BJ (cell line): ENCODE data around the gene EVC2. TPM values are rescaled to one million over a fixed set of nuclear protein-coding genes. Genes with fewer than 3 reads are reported as not detected.

Source experiments
- CTCF ChIA-PET: fragments of 350-600 bp; formaldehyde crosslinking; extraction: SDS; loops from one replicate; lab custom pipeline; 2021; ENCODE audit warnings: antibody characterized with exemption, inconsistent platforms; lab: Yijun Ruan, JAX
- POLR2A ChIA-PET: fragments of 300-600 bp; sonication (Branson Sonifier 250); formaldehyde crosslinking; extraction: SDS; loops from one replicate; lab custom pipeline; 2021; ENCODE audit warnings: antibody characterized with exemption; lab: Charles Lee
- DNase-seq: peaks from one replicate; pipeline ENCODE4 v3.0.0-alpha.2; 2011; ENCODE audit warnings: low read depth
- H3K27me3 ChIP-seq: 2 replicates; pipeline ENCODE4 v1.6.0; 2011; ENCODE audit warnings: low read length; ENCODE audit not compliant: control insufficient read depth, insufficient read depth
- H3K36me3 ChIP-seq: 2 replicates; pipeline ENCODE4 v1.5.1; 2011; ENCODE audit warnings: low read length; ENCODE audit not compliant: control insufficient read depth, insufficient read depth
- H3K4me3 ChIP-seq: 2 replicates; pipeline ENCODE4 v1.5.1; 2011; ENCODE audit warnings: low read depth, mild to moderate bottlenecking, control low read depth, low read length
- CTCF ChIP-seq: IDR thresholded peaks from 2 replicates; pipeline ENCODE4 v1.5.1; 2011; ENCODE audit warnings: low read depth, mild to moderate bottlenecking, control low read depth, inconsistent platforms, low read length, moderate library complexity; ENCODE audit not compliant: insufficient read depth
- polyA plus RNA-seq: library from polyadenylated mRNA; depleted of rRNA; stranded (reverse); fragments of >200 nt; gene quantifications from 2 replicates; pipeline ENCODE4 v1.2.3, GENCODE V29; 2011

EVC2 gene
- polyA plus RNA-seq, 1 experiment, result 2.2 TPM

DNA sequence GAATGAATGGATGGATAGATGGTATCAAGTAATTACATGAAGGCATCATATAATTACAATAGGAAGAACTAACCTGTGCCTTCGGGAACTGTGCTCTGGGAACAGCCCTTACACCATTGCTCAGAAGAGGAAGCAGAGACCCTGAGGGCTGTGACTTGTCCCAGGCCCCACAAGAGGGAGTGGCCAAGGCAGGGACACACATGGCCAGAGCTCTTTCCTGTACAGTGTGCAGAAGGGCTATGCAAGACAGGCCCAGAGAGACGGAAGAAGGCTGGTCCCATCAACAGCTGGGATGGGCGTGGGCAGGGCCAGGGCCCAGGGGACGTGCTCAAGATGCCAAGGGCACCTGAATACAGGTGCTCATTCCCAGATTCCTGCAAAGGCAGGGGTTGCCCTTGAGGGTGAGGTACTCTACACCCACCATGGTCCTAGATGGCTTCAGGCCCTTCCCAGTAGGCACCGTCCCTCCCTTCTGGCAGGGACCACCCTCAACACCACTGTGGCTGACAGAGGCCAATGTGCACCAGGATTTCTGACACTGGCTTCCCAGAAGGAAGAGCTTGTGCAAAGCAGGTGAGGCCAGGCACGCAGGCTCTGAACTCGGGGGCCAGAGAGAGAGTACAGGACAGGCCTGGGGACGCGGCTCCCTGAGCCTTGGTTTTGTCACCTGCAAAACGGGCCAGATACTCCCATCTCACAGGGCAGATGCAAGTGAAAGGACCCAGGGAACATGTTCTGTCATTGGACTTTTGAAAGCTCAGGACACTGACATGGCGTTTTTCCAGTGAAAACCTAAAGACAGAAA is 1.7 kb downstream of the EVC2 start:
- DNase-seq, result no peak
- ChIA-PET CTCF (interaction anchor here (1.2 to 1.4 kb wide), 2 partner anchors 24 to 41 kb away, joined by 3 read pairs; no protein-coding TSS in a partner anchor), POLR2A (no interaction called here)
- peaks cover 7% of the 10 kb centered on the region for H3K36me3 ChIP-seq
- no peak for TF ChIP-seq CTCF
- no peaks in the 10 kb centered on the region for H3K27me3 ChIP-seq
- no peak overlapping the region for H3K4me3 ChIP-seq

- POLR2A ChIA-PET, result no interaction called here
- DNase-seq, result no peak
- Histone ChIP-seq H3K36me3 (peaks cover 7% of the 10 kb centered on the region), H3K4me3 (no peak overlapping the region), H3K27me3 (no peaks in the 10 kb centered on the region)
- CTCF ChIA-PET, result interaction anchor here (1.0 to 1.4 kb wide), 2 partner anchors 42 to 85 kb away, joined by 3 read pairs; no protein-coding TSS in a partner anchor
- no peak for TF ChIP-seq CTCF
Measured at GRCh38 chr4:5705647-5706320, 2.6 kb downstream of the EVC2 start.

- CTCF ChIA-PET, result interaction anchor here (0.5 to 1.0 kb wide), 2 partner anchors 66 to 67 kb away, joined by 3 read pairs; no protein-coding TSS in a partner anchor
- peaks cover 7% of the 10 kb centered on the region for H3K36me3 ChIP-seq
- TF ChIP-seq CTCF, result no peak
- no peak overlapping the region for H3K4me3 ChIP-seq
- POLR2A ChIA-PET, result no interaction called here
- H3K27me3 ChIP-seq, result no peaks in the 10 kb centered on the region
- no peak for DNase-seq
Measured at GRCh38 chr4:5704276-5704675, 4.1 kb downstream of the EVC2 start.

- DNase-seq, result no peak
- TF ChIP-seq CTCF, result no peak
- POLR2A ChIA-PET, result no interaction called here
- peaks cover 8% of the 10 kb centered on the region for H3K36me3 ChIP-seq
- no peak overlapping the region for H3K4me3 ChIP-seq
- H3K27me3 ChIP-seq, result no peaks in the 10 kb centered on the region
- CTCF ChIA-PET, result interaction anchor here (1.0 to 1.7 kb wide), 2 partner anchors 67 to 87 kb away, joined by 3 to 4 read pairs; no protein-coding TSS in a partner anchor
Measured at GRCh38 chr4:5703831-5704230, 4.5 kb downstream of the EVC2 start.

DNA sequence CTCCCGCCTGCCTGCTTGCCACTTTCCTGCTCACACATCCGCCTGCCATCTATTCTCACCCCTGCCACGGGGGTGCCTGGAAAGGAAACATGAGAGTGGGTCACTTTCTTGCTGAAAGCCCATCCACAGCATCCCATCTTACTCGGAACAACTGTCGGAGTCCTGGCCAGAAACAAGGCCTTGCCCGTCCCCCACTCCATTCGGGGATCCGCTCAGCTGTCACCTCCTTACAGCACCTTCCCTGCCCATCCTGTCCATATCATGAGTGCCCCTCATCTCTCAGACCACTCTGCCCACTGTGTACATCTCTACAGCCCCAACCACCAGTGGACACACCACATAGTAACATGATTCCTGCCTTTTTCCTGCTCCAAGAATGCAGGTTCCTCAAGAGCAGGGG is 6.4 kb downstream of the EVC2 start:
- peaks cover 14% of the 10 kb centered on the region for H3K36me3 ChIP-seq
- TF ChIP-seq CTCF, result no peak
- H3K4me3 ChIP-seq, result no peak overlapping the region
- ChIA-PET CTCF (interaction anchor here (1.7 kb wide), 1 partner anchor 89 kb away, joined by 4 read pairs; no protein-coding TSS in a partner anchor), POLR2A (no interaction called here)
- DNase-seq, result no peak
- H3K27me3 ChIP-seq, result no peaks in the 10 kb centered on the region
